GM20000 (cell line): Measurements from ENCODE around the gene TMEM236.

Experiments
- DNase-seq: peaks from one replicate; pipeline ENCODE4 v3.0.0; 2012; ENCODE audit warnings: low spot score
- CTCF ChIP-seq: IDR thresholded peaks from 2 replicates; pipeline ENCODE4 v1.5.1; 2012; ENCODE audit warnings: mild to moderate bottlenecking, control low read depth; ENCODE audit errors: extremely low read depth, missing control alignments

TMEM236 gene

GRCh38 chr10:17751781-17752445 lies at the start of gene TMEM236:
TMEM236 (plus strand) TSS chr10:17752201; CDS start chr10:17752296, 95 bp downstream.
- TF ChIP-seq CTCF = no peak
- no peak for DNase-seq

GRCh38 chr10:17703706-17704105 lies 48.3 kb upstream of the TMEM236 start:
- DNase-seq = no peak
- no peak for TF ChIP-seq CTCF

GRCh38 chr10:17708821-17709220 lies 43.2 kb upstream of the TMEM236 start:
- no peak for TF ChIP-seq CTCF

GRCh38 chr10:17709492-17709891 lies 42.5 kb upstream of the TMEM236 start:
- no peak for DNase-seq
- TF ChIP-seq CTCF = no peak

More at GRCh38 chr10:17708821-17709220, 43.2 kb upstream of the TMEM236 start:
- no peak for DNase-seq

GRCh38 chr10:17710181-17710580 lies 41.8 kb upstream of the TMEM236 start:
- no peak for DNase-seq
- TF ChIP-seq CTCF = no peak

- no peak for TF ChIP-seq CTCF
- DNase-seq = no peak
Observed at GRCh38 chr10:17712053-17712452, 39.9 kb upstream of the TMEM236 start.

- DNase-seq = no peak
- no peak for TF ChIP-seq CTCF
Observed at GRCh38 chr10:17712717-17713471, 39.1 kb upstream of the TMEM236 start.
